Measurements from ENCODE around the gene L1CAM.

L1CAM gene

GRCh38 chrX:153924149-153924861, 38.3 kb upstream of the L1CAM start:
- peak; percentile 69 for DNase-seq

GRCh38 chrX:153922932-153923857, 37.2 kb upstream of the L1CAM start:
- DNase-seq, result peak; percentile 42

GRCh38 chrX:153921511-153922446, 35.8 kb upstream of the L1CAM start:
- DNase-seq, result no peak

GRCh38 chrX:153921070-153921469, 35.1 kb upstream of the L1CAM start:
- DNase-seq, result no peak

GRCh38 chrX:153920546-153920945, 34.6 kb upstream of the L1CAM start:
- no peak for DNase-seq

GRCh38 chrX:153919281-153919680, 33.3 kb upstream of the L1CAM start:
- DNase-seq, result no peak

GRCh38 chrX:153917869-153918268, 31.9 kb upstream of the L1CAM start:
- no peak for DNase-seq

GRCh38 chrX:153913701-153914100, 27.7 kb upstream of the L1CAM start:
- no peak for DNase-seq

GRCh38 chrX:153913211-153913610, 27.2 kb upstream of the L1CAM start:
- DNase-seq, result no peak

GRCh38 chrX:153911798-153912197, 25.8 kb upstream of the L1CAM start:
- DNase-seq, result no peak

- no peak for DNase-seq
Observed at GRCh38 chrX:153910446-153910845, 24.5 kb upstream of the L1CAM start.

- DNase-seq, result no peak
Observed at GRCh38 chrX:153909980-153910360, 24.0 kb upstream of the L1CAM start.

- DNase-seq, result no peak
Observed at GRCh38 chrX:153909024-153909979, 23.3 kb upstream of the L1CAM start.

- DNase-seq, result no peak
Observed at GRCh38 chrX:153908219-153908860, 22.4 kb upstream of the L1CAM start.

- no peak for DNase-seq
Observed at GRCh38 chrX:153907456-153907855, 21.5 kb upstream of the L1CAM start.

- no peak for DNase-seq
Observed at GRCh38 chrX:153906126-153906917, 20.3 kb upstream of the L1CAM start.

GRCh38 chrX:153905481-153906095, 19.6 kb upstream of the L1CAM start:
- no peak for DNase-seq

- no peak for DNase-seq
Observed at GRCh38 chrX:153903991-153904957, 18.3 kb upstream of the L1CAM start, which contains the start of gene AVPR2. AVPR2 (plus strand) TSS chrX:153904673; CDS start chrX:153905146, 473 bp downstream.

Data from suppressor macrophage treated with lipopolysaccharide for 4 hours (primary cell).